GM12878 (cell line): ENCODE measurements around the gene AMBRA1. TPM values are rescaled to one million over a fixed set of nuclear protein-coding genes. Genes with fewer than 3 reads are reported as not detected.
A peak's percentile ranks its signal among the peaks of the same experiment; 100 is the strongest.

Experiments used
- ATAC-seq: fragments of 200-7000 bp; cut with Tn5 transposase; 3 replicates; pipeline ENCODE4 v1.9.1; 2020; ENCODE audit warnings: mild to moderate bottlenecking, moderate library complexity
- BruUV-seq: library from RNA; stranded (reverse); fragments of 400-500 nt; replicated peaks from 2 replicates; lab custom pipeline; 2021; lab: Mats Ljungman, UMichigan
- CTCF ChIA-PET: fragments of 300-600 bp; sonication (Branson Sonifier 250); formaldehyde crosslinking; extraction: SDS; loops from one replicate; lab custom pipeline; 2021; ENCODE audit warnings: inconsistent platforms; lab: Yijun Ruan, JAX
- POLR2A ChIA-PET: fragments of 350-600 bp; formaldehyde crosslinking; extraction: SDS; loops from one replicate; lab custom pipeline; 2021; ENCODE audit warnings: inconsistent platforms; lab: Charles Lee
- RAD21 ChIA-PET: fragments of 300-600 bp; sonication (Branson Sonifier 250); formaldehyde crosslinking; loops from one replicate; lab custom pipeline; 2023; ENCODE audit warnings: antibody characterized with exemption; ENCODE audit not compliant: unreplicated experiment; lab: Charles Lee
- SMC1A ChIA-PET: fragments of 300-600 bp; sonication (Branson Sonifier 250); formaldehyde crosslinking; loops from one replicate; lab custom pipeline; 2023; ENCODE audit not compliant: unreplicated experiment, uncharacterized antibody; lab: Charles Lee
- DNase-seq: peaks from one replicate; pipeline ENCODE4 v3.0.0-alpha.2; 2011; ENCODE audit warnings: low read depth, low spot score
- FAIRE-seq: peaks from 3 replicates; lab custom pipeline; 2011; peaks lifted over from hg19 to GRCh38; lab: Jason Lieb, UNC
- H2AFZ ChIP-seq: 2 replicates; pipeline ENCODE4 v1.6.0; 2011; ENCODE audit warnings: low read depth, low read length, control low read depth; ENCODE audit not compliant: control insufficient read depth
- H3K27ac ChIP-seq: 2 replicates; pipeline ENCODE4 v1.5.1; 2011; ENCODE audit warnings: control low read depth; ENCODE audit not compliant: control insufficient read depth, insufficient read depth
- H3K27me3 ChIP-seq, 2 experiments: replicated peaks in 1 of 2; 2 replicates each; pipeline versions ENCODE4 v1.6.0 to v1.6.1; 2011; ENCODE audit warnings: low read length in 1 of 2; ENCODE audit not compliant: control insufficient read depth in 2 of 2, insufficient read depth in 2 of 2
- H3K36me3 ChIP-seq, 2 experiments: 2 replicates each; pipeline ENCODE4 v1.5.1; 2011; ENCODE audit warnings: low read length in 1 of 2; ENCODE audit not compliant: control insufficient read depth in 2 of 2, insufficient read depth in 2 of 2
- H3K4me1 ChIP-seq: 2 replicates; pipeline ENCODE4 v1.6.1; 2011; ENCODE audit warnings: mild to moderate bottlenecking, low read length, moderate library complexity, mixed read lengths; ENCODE audit not compliant: control insufficient read depth, insufficient read depth
- H3K4me2 ChIP-seq: 2 replicates; pipeline ENCODE4 v1.6.0; 2011; ENCODE audit warnings: control low read depth; ENCODE audit not compliant: control insufficient read depth, insufficient read depth
- H3K4me3 ChIP-seq: fragments of 200-600 bp; sonication (generic); 2 replicates; pipeline ENCODE4 v1.5.1; 2016
- H3K79me2 ChIP-seq: 2 replicates; pipeline ENCODE4 v1.6.0; 2011; ENCODE audit warnings: low read length; ENCODE audit not compliant: control insufficient read depth, insufficient read depth
- H3K9ac ChIP-seq: 2 replicates; pipeline ENCODE4 v1.8.0; 2011; ENCODE audit warnings: low read length, control low read depth, mixed read lengths; ENCODE audit not compliant: control insufficient read depth, insufficient read depth
- H3K9me3 ChIP-seq: replicated peaks from 3 replicates; pipeline ENCODE4 v1.5.1; 2011; ENCODE audit warnings: mild to moderate bottlenecking, low read length; ENCODE audit not compliant: control insufficient read depth, insufficient read depth
- H4K20me1 ChIP-seq: 2 replicates; pipeline ENCODE4 v1.6.0; 2011; ENCODE audit not compliant: control insufficient read depth, insufficient read depth
- BMI1 ChIP-seq: fragments of 450-650 bp; IDR thresholded peaks from 2 replicates; pipeline ENCODE4 v1.6.1; 2016; ENCODE audit warnings: mild to moderate bottlenecking, moderate library complexity, borderline replicate concordance
- SPI1 ChIP-seq: IDR thresholded peaks from 2 replicates; pipeline ENCODE4 v1.6.1; 2011; ENCODE audit warnings: low read depth, mild to moderate bottlenecking, low read length, moderate library complexity, borderline replicate concordance; ENCODE audit not compliant: insufficient read depth
- ZSCAN29 ChIP-seq: fragments of 450-650 bp; IDR thresholded peaks from 2 replicates; pipeline ENCODE4 v1.6.1; 2017; ENCODE audit warnings: mild to moderate bottlenecking, moderate library complexity
- WGBS: methylation state at CpG from one replicate; pipeline ENCODE4 v1.1.6; 2016; ENCODE audit warnings: low lambda C conversion rate; ENCODE audit not compliant: insufficient replicate concordance, insufficient coverage; ENCODE audit errors: missing lambda C conversion rate; 5-methylcytosine and 5-hydroxymethylcytosine counted together
- in situ Hi-C: fragments of 300-500 bp; cut with MboI; formaldehyde crosslinking; loops from 9 replicates; pipeline ENCODE4 v1.14.3; 2018; ENCODE audit warnings: mixed read lengths
- intact Hi-C: fragments of 100-400 bp; cut with micrococcal nuclease; formaldehyde crosslinking; loops from one replicate; pipeline ENCODE4 v1.14.2; 2022; ENCODE audit not compliant: unreplicated experiment
- polyA plus RNA-seq, 11 experiments: library from polyadenylated mRNA; depleted of rRNA in 4 of 11; unstranded in 6 of 11; stranded (reverse) in 5 of 11; fragments of >200 nt; fragmentation: Nextera tagmentation in 4 of 11; fragmentation: Illumina TruSeq in 1 of 11; extraction: Ambion mirVana in 4 of 11; extraction: Trizol in 1 of 11; gene quantifications; 1 replicate in 1 of 11; 2 replicates in 10 of 11; pipeline versions ENCODE4 v1.2.1 to v1.2.3, GENCODE V29; 2011 to 2016; ENCODE audit warnings: inconsistent platforms in 2 of 11, missing spikeins in 2 of 11, low read depth in 1 of 11
- total RNA-seq, 4 experiments: library from RNA; depleted of rRNA in 3 of 4; stranded (reverse); fragments of >200 nt in 3 of 4; fragmentation: Illumina TruSeq in 1 of 4; extraction: Trizol in 1 of 4; gene quantifications; 2 replicates each; pipeline versions ENCODE4 v1.2.1 to v1.2.3, GENCODE V29; 2013 to 2021
- TF ChIP-seq, protein P1 (sequence below): IDR thresholded peaks from 2 replicates; pipeline ENCODE4 v1.6.1; 2011; ENCODE audit warnings: borderline replicate concordance, low read depth, mild to moderate bottlenecking, moderate library complexity, low read length; ENCODE audit not compliant: insufficient read depth, poor library complexity, severe bottlenecking

Gene AMBRA1
- total and polyA plus RNA-seq, 10 of the 15 experiments (the other 5 are each of a cell fraction or from before 2014, with no cell fraction given): 0.57 to 34.3 (median 13.7) TPM

DNA sequence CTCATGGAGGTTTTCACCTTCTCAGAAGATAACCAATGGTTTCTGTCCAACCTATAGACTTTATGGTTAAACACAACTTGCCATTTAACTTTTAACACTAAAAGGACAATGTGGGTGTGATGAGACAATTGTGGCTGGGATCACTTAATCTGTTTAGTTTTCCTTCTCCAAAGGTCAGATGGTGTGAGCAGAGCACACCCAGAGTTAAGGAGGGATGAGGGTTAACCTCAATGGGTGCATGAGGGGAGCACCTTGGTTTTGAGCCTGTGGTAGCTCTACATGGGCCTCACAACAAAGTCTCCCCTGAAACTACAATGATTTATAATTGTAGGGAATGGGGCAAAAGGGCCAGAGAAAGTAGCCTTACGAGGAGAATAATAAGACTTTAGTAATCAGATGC lies 173.3 kb downstream of the AMBRA1 start:
- H2AFZ ChIP-seq: no peak overlapping the region
- H3K79me2 ChIP-seq: no peaks in the 10 kb centered on the region
- intact Hi-C loops: no loop called here
- ChIA-PET RAD21 (interaction anchor here (1.7 kb wide), 1 partner anchor 70 kb away, joined by 4 read pairs; no protein-coding TSS in a partner anchor), CTCF (no interaction called here), POLR2A (no interaction called here), SMC1A (interaction anchor here (1.0 kb wide), 1 partner anchor 57 kb away, joined by 3 read pairs; no protein-coding TSS in a partner anchor)
- peaks cover 5 to 10% of the 10 kb centered on the region in 2 experiments; a peak in 3 of 4 replicates for H3K36me3 ChIP-seq
- ATAC-seq (no peak), DNase-seq (no peak), FAIRE-seq (no peak)
- H3K4me2 ChIP-seq: no peak overlapping the region
- 100% methylated on average over 1 of the region's 1 CpG for WGBS
- TF ChIP-seq SPI1 (no peak), ZSCAN29 (no peak)
- H4K20me1 ChIP-seq: no peaks in the 10 kb centered on the region
- H3K4me3 ChIP-seq: no peak overlapping the region
- no peaks in the 10 kb centered on the region for H3K9me3 ChIP-seq
- H3K27me3 ChIP-seq: no peaks in the 10 kb centered on the region
- in situ Hi-C loops: no loop called here
- no TSS peak for BruUV-seq
- H3K27ac ChIP-seq: no peak overlapping the region
- no peaks in the 10 kb centered on the region for H3K4me1 ChIP-seq
- H3K9ac ChIP-seq: no peak overlapping the region

DNA sequence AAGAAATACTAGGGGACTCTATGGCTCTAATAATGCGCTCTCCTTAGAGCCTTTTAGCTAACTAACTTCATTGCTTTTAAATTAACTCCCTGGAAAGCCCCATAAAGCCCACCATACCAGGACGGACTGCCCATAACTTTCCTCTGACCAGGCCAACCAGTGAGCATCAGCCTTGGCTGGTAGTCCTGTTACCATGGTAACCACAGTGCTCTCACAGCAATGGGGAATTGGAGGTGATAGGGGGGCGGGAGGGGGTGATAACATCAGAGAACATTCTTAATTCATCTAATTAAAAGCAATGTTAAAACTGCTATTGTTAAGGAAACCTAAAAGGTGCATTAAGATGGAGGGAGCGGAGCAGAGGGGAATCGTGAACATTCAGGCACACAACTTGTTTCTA lies 175.1 kb downstream of the AMBRA1 start:
- no peaks in the 10 kb centered on the region for H3K9me3 ChIP-seq
- 94% methylated on average over 5 of the region's 5 CpGs for WGBS
- ATAC-seq: no peak
- SMC1A ChIA-PET: interaction anchor here (0.5 to 1.3 kb wide), 4 partner anchors 10 to 71 kb away, joined by 3 to 4 read pairs (median 4); no protein-coding TSS in a partner anchor
- no peak for FAIRE-seq
- H3K4me1 ChIP-seq: no peaks in the 10 kb centered on the region
- no peak for DNase-seq
- H3K36me3 ChIP-seq: peaks cover 13 to 20% of the 10 kb centered on the region in 2 experiments
- in situ Hi-C loops: no loop called here
- RAD21 ChIA-PET: interaction anchor here (0.5 kb wide), 1 partner anchor 59 kb away, joined by 4 read pairs; no protein-coding TSS in a partner anchor
- no peak overlapping the region for H3K27ac ChIP-seq
- POLR2A ChIA-PET: no interaction called here
- H4K20me1 ChIP-seq: no peaks in the 10 kb centered on the region
- H3K9ac ChIP-seq: no peak overlapping the region
- TF ChIP-seq, protein P1, sequence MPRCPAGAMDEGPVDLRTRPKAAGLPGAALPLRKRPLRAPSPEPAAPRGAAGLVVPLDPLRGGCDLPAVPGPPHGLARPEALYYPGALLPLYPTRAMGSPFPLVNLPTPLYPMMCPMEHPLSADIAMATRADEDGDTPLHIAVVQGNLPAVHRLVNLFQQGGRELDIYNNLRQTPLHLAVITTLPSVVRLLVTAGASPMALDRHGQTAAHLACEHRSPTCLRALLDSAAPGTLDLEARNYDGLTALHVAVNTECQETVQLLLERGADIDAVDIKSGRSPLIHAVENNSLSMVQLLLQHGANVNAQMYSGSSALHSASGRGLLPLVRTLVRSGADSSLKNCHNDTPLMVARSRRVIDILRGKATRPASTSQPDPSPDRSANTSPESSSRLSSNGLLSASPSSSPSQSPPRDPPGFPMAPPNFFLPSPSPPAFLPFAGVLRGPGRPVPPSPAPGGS: no peak
- TF ChIP-seq BMI1: peak; percentile 68; the same call in 1 of the 2 replicates
- H3K4me3 ChIP-seq: no peak overlapping the region
- H3K79me2 ChIP-seq: no peaks in the 10 kb centered on the region
- intact Hi-C loops: no loop called here
- H3K27me3 ChIP-seq: no peaks in the 10 kb centered on the region
- BruUV-seq: no TSS peak
- no peak overlapping the region for H2AFZ ChIP-seq
- no peak overlapping the region for H3K4me2 ChIP-seq
- CTCF ChIA-PET: interaction anchor here (0.6 to 1.8 kb wide), 4 partner anchors 13 to 132 kb away, joined by 3 to 5 read pairs (median 3); no protein-coding TSS in a partner anchor
